PFSK-1 (cell line): ENCODE results near the gene FBLN5.

ENCODE experiments used
- POLR2AphosphoS5 ChIP-seq: IDR thresholded peaks from 2 replicates; pipeline ENCODE4 v1.6.1; 2012; ENCODE audit warnings: low read depth, mild to moderate bottlenecking, control low read depth, low read length, moderate library complexity
- TAF1 ChIP-seq: IDR thresholded peaks from 2 replicates; pipeline ENCODE4 v1.6.1; 2012; ENCODE audit warnings: low read length, control low read depth, borderline replicate concordance; ENCODE audit not compliant: insufficient read depth

- no peak for TF ChIP-seq POLR2AphosphoS5
- TF ChIP-seq TAF1, result no peak
Observed at GRCh38 chr14:91843437-91843836, 104.1 kb downstream of the FBLN5 start.
